H9 (cell line): ENCODE data around the gene ATF4. TPM values are rescaled to one million over a fixed set of nuclear protein-coding genes. Genes with fewer than 3 reads are reported as not detected.

ENCODE experiments used
- DNase-seq: peaks from one replicate; pipeline ENCODE4 v3.0.0-alpha.2; 2017
- H2AFZ ChIP-seq: one replicate; pipeline ENCODE4 v1.6.1; 2013; ENCODE audit warnings: mild to moderate bottlenecking, low read length, control low read depth, moderate library complexity
- H2AK5ac ChIP-seq: 2 replicates; pipeline ENCODE4 v1.6.1; 2013; ENCODE audit warnings: low read length, control low read depth, mixed read lengths; ENCODE audit not compliant: insufficient read length
- H2BK120ac ChIP-seq: one replicate; pipeline ENCODE4 v1.6.1; 2013; ENCODE audit warnings: low read depth, mild to moderate bottlenecking, low read length, control low read depth, inconsistent platforms; ENCODE audit not compliant: poor library complexity, severe bottlenecking
- H2BK12ac ChIP-seq: 2 replicates; pipeline ENCODE4 v1.6.1; 2013; ENCODE audit warnings: low read length, control low read depth, mixed read lengths, low read depth; ENCODE audit not compliant: insufficient read length
- H2BK15ac ChIP-seq: 2 replicates; pipeline ENCODE4 v1.6.1; 2013; ENCODE audit warnings: low read depth, low read length, control low read depth
- H2BK20ac ChIP-seq: one replicate; pipeline ENCODE4 v1.6.1; 2013; ENCODE audit warnings: low read depth, mild to moderate bottlenecking, low read length, control low read depth, inconsistent platforms; ENCODE audit not compliant: poor library complexity, severe bottlenecking
- H2BK5ac ChIP-seq: 2 replicates; pipeline ENCODE4 v1.6.1; 2013; ENCODE audit warnings: low read length, control low read depth, mixed read lengths; ENCODE audit not compliant: insufficient read length
- H3K14ac ChIP-seq: 2 replicates; pipeline ENCODE4 v1.6.1; 2013; ENCODE audit warnings: low read length, control low read depth; ENCODE audit not compliant: insufficient read depth
- H3K18ac ChIP-seq: 2 replicates; pipeline ENCODE4 v1.6.1; 2013; ENCODE audit warnings: low read depth, mild to moderate bottlenecking, mixed read lengths, low read length, control low read depth; ENCODE audit not compliant: insufficient read length
- H3K23ac ChIP-seq: 2 replicates; pipeline ENCODE4 v1.6.1; 2013; ENCODE audit warnings: low read length, control low read depth, mixed read lengths, low read depth; ENCODE audit not compliant: insufficient read length
- H3K23me2 ChIP-seq: 2 replicates; pipeline ENCODE4 v1.6.1; 2013; ENCODE audit warnings: low read depth, mild to moderate bottlenecking, mixed read lengths, low read length, control low read depth; ENCODE audit not compliant: insufficient read length, poor library complexity, severe bottlenecking
- H3K27ac ChIP-seq: 2 replicates; pipeline ENCODE4 v1.5.1; 2013; ENCODE audit warnings: low read length, control low read depth, mixed read lengths, low read depth; ENCODE audit not compliant: insufficient read length
- H3K27me3 ChIP-seq: 2 replicates; pipeline ENCODE4 v1.6.1; 2013; ENCODE audit warnings: low read length, control low read depth, inconsistent platforms; ENCODE audit not compliant: insufficient read depth
- H3K4ac ChIP-seq: 2 replicates; pipeline ENCODE4 v1.6.1; 2013; ENCODE audit warnings: low read depth, mild to moderate bottlenecking, control low read depth, inconsistent platforms, low read length, moderate library complexity
- H3K4me1 ChIP-seq: 2 replicates; pipeline ENCODE4 v1.6.1; 2013; ENCODE audit warnings: low read length, control low read depth, inconsistent platforms; ENCODE audit not compliant: insufficient read depth
- H3K4me2 ChIP-seq: 2 replicates; pipeline ENCODE4 v1.6.1; 2013; ENCODE audit warnings: low read length, control low read depth, mixed read lengths; ENCODE audit not compliant: insufficient read length, insufficient read depth
- H3K56ac ChIP-seq: 2 replicates; pipeline ENCODE4 v1.6.1; 2013; ENCODE audit warnings: low read depth, mild to moderate bottlenecking, mixed read lengths, low read length, control low read depth; ENCODE audit not compliant: insufficient read length
- H3K79me1 ChIP-seq: 2 replicates; pipeline ENCODE4 v1.6.1; 2013; ENCODE audit warnings: low read depth, mild to moderate bottlenecking, moderate library complexity, low read length, control low read depth, inconsistent platforms; ENCODE audit not compliant: insufficient read depth, poor library complexity, severe bottlenecking
- H3K79me2 ChIP-seq: 2 replicates; pipeline ENCODE4 v1.6.1; 2013; ENCODE audit warnings: low read length, control low read depth, inconsistent platforms; ENCODE audit not compliant: insufficient read depth
- H3K9ac ChIP-seq: 2 replicates; pipeline ENCODE4 v1.6.1; 2013; ENCODE audit warnings: low read length, control low read depth, mixed read lengths; ENCODE audit not compliant: insufficient read length; ENCODE audit errors: extremely low read depth
- H3K9me3 ChIP-seq: one replicate; pipeline ENCODE4 v1.6.1; 2013; ENCODE audit warnings: low read depth, low read length, inconsistent platforms; ENCODE audit not compliant: control insufficient read depth
- H3T11ph ChIP-seq: one replicate; pipeline ENCODE4 v1.6.1; 2013; ENCODE audit warnings: mild to moderate bottlenecking, low read length, control low read depth, inconsistent platforms
- H4K20me1 ChIP-seq: one replicate; pipeline ENCODE4 v1.6.1; 2013; ENCODE audit not compliant: control insufficient read depth, insufficient read length, insufficient read depth
- H4K5ac ChIP-seq: 2 replicates; pipeline ENCODE4 v1.6.1; 2013; ENCODE audit warnings: low read depth, mild to moderate bottlenecking, mixed read lengths, low read length, control low read depth; ENCODE audit not compliant: insufficient read length
- H4K8ac ChIP-seq: replicated peaks from 2 replicates; pipeline ENCODE4 v1.6.1; 2013; ENCODE audit warnings: low read length, control low read depth, mixed read lengths, low read depth; ENCODE audit not compliant: insufficient read length
- H4K91ac ChIP-seq: 2 replicates; pipeline ENCODE4 v1.6.1; 2013; ENCODE audit warnings: low read depth, mild to moderate bottlenecking, moderate library complexity, mixed read lengths, low read length, control low read depth; ENCODE audit not compliant: insufficient read length
- H3K27ac Mint-ChIP-seq, 3 experiments: 2 replicates in 2 of 3; 3 replicates in 1 of 3; pipeline ENCODE4 v1.8.0; 2020 to 2021; ENCODE audit warnings: mixed read lengths in 3 of 3, mild to moderate bottlenecking in 1 of 3, moderate library complexity in 1 of 3
- H3K27me3 Mint-ChIP-seq: 2 replicates; pipeline ENCODE4 v1.8.0; 2021; ENCODE audit warnings: low read depth, mild to moderate bottlenecking, moderate library complexity, mixed read lengths
- H3K36me3 Mint-ChIP-seq, 3 experiments: 2 replicates in 2 of 3; 3 replicates in 1 of 3; pipeline ENCODE4 v1.8.0; 2020 to 2021; ENCODE audit warnings: low read depth in 3 of 3, mixed read lengths in 3 of 3; ENCODE audit not compliant: insufficient read depth in 1 of 3
- H3K4me1 Mint-ChIP-seq, 2 experiments: 2 replicates each; pipeline ENCODE4 v1.8.0; 2020; ENCODE audit warnings: mixed read lengths in 2 of 2
- H3K4me3 Mint-ChIP-seq, 2 experiments: 2 replicates in 1 of 2; 3 replicates in 1 of 2; pipeline ENCODE4 v1.8.0; 2020 to 2021; ENCODE audit warnings: mild to moderate bottlenecking in 2 of 2, mixed read lengths in 2 of 2, moderate library complexity in 1 of 2
- H3K9me3 Mint-ChIP-seq, 2 experiments: 2 replicates in 1 of 2; 3 replicates in 1 of 2; pipeline ENCODE4 v1.8.0; 2020; ENCODE audit warnings: mild to moderate bottlenecking in 2 of 2, mixed read lengths in 2 of 2, moderate library complexity in 1 of 2
- WGBS: extraction: QIAGEN DNeasy Blood & Tissue Kit; methylation state at CpG from one replicate; pipeline ENCODE4 v1.1.7; 2013; ENCODE audit warnings: missing lambda C conversion rate, low lambda C conversion rate, mixed read lengths; ENCODE audit not compliant: insufficient read length; ENCODE audit errors: extremely low coverage; 5-methylcytosine and 5-hydroxymethylcytosine counted together
- total RNA-seq: library from RNA; stranded (reverse); gene quantifications from 2 replicates; pipeline ENCODE4 v1.2.1, GENCODE V29; 2021
- TF ChIP-seq, protein P1 (sequence below): fragments of 200-600 bp; sonication (generic); conservative IDR thresholded peaks from 3 replicates; pipeline ENCODE4 v1.8.0; 2021; ENCODE audit warnings: antibody characterized with exemption, mild to moderate bottlenecking

Gene ATF4
- total RNA-seq, 1 experiment from 2014 or later = 455 TPM

DNA sequence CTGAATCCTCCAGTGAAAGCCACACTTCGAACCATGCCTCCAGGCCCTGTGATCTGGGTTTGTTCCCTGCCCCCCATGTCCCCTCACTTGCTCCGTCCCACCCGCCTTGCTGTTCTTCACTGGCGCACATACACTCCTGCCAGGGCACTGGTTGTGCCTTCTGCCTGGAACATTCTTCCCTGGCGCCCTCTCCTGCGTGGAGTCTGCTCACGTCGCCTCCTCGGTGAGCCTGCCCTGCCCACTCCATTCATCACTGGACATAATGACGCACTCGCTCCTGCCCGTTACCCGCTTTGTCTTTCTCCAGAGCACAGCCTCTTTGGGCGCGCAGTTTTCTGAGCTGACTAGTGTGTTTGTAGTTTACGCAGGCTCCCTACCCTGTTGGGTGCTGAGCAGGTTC, 39.3 kb upstream of the ATF4 start:
- no peak overlapping the region for H2BK12ac ChIP-seq
- no peaks in the 10 kb centered on the region for H3K4me1 ChIP-seq
- Mint-ChIP-seq H3K36me3 (no peaks in the 10 kb centered on the region), H3K4me1 (peaks cover 2 to 5% of the 10 kb centered on the region in 2 experiments; a peak in 2 of 4 replicates), H3K27me3 (peaks cover 41% of the 10 kb centered on the region), H3K27ac (no peak overlapping the region; a peak in 1 of 7 replicates), H3K4me3 (no peak overlapping the region), H3K9me3 (no peaks in the 10 kb centered on the region)
- H4K20me1 ChIP-seq = no peaks in the 10 kb centered on the region
- no CpG with 5 or more reads among the region's 16 CpGs for WGBS
- H2BK5ac ChIP-seq = no peak overlapping the region
- no peaks in the 10 kb centered on the region for H3K23me2 ChIP-seq
- no peak overlapping the region for H2AFZ ChIP-seq
- H3K14ac ChIP-seq = no peak overlapping the region
- no peaks in the 10 kb centered on the region for H3K9me3 ChIP-seq
- no peak overlapping the region for H2BK120ac ChIP-seq
- no peak overlapping the region for H2BK15ac ChIP-seq
- no peak overlapping the region for H3K23ac ChIP-seq
- no peak overlapping the region for H3K9ac ChIP-seq
- H2BK20ac ChIP-seq = no peak overlapping the region
- no peak overlapping the region for H3K56ac ChIP-seq
- no peak overlapping the region for H3K4ac ChIP-seq
- H4K8ac ChIP-seq = no peak overlapping the region
- H3K27me3 ChIP-seq = no peaks in the 10 kb centered on the region
- no peak overlapping the region for H3K18ac ChIP-seq
- DNase-seq = no peak
- no peaks in the 10 kb centered on the region for H3K79me1 ChIP-seq
- TF ChIP-seq, protein P1, sequence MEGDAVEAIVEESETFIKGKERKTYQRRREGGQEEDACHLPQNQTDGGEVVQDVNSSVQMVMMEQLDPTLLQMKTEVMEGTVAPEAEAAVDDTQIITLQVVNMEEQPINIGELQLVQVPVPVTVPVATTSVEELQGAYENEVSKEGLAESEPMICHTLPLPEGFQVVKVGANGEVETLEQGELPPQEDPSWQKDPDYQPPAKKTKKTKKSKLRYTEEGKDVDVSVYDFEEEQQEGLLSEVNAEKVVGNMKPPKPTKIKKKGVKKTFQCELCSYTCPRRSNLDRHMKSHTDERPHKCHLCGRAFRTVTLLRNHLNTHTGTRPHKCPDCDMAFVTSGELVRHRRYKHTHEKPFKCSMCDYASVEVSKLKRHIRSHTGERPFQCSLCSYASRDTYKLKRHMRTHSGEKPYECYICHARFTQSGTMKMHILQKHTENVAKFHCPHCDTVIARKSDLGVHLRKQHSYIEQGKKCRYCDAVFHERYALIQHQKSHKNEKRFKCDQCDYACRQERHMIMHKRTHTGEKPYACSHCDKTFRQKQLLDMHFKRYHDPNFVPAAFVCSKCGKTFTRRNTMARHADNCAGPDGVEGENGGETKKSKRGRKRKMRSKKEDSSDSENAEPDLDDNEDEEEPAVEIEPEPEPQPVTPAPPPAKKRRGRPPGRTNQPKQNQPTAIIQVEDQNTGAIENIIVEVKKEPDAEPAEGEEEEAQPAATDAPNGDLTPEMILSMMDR = no peak
- no peak overlapping the region for H3K4me2 ChIP-seq
- no peak overlapping the region for H4K5ac ChIP-seq
- no peak overlapping the region for H4K91ac ChIP-seq
- no peak overlapping the region for H3T11ph ChIP-seq
- H3K27ac ChIP-seq = no peak overlapping the region
- H2AK5ac ChIP-seq = no peak overlapping the region
- no peaks in the 10 kb centered on the region for H3K79me2 ChIP-seq
